Renal cortical epithelial cell (primary cell): ENCODE data around the gene ATF6. TPM values are rescaled to one million over a fixed set of nuclear protein-coding genes. Genes with fewer than 3 reads are reported as not detected.

ENCODE experiments used
- DNase-seq: peaks from one replicate; pipeline ENCODE4 v3.0.0-alpha.2; 2011; ENCODE audit warnings: low read depth
- total RNA-seq: library from RNA; depleted of rRNA; stranded (reverse); fragments of >200 nt; gene quantifications from 2 replicates; pipeline ENCODE4 v1.2.3, GENCODE V29; 2014

ATF6 gene
- total RNA-seq, 1 donor from 2014 or later = 42.8 TPM

DNA sequence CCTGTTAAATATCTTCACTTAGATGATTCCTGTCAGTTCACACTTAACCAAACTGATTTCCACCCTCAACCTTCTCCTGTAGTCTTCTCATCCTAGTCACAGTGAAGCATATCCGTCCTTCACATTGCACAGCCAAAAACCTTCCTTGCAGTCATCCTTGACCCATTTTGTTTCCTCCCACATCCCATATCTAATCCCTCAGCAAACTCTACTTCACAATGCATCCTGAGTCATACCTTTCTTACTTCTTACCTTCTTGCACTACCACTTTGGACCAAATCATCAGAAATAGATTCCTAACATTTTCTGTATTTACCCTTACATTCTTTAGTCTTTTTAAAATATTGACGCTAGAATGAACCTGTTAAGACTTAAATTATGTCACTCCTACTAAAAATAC lies 170.7 kb downstream of the ATF6 start:
- DNase-seq = no peak

DNA sequence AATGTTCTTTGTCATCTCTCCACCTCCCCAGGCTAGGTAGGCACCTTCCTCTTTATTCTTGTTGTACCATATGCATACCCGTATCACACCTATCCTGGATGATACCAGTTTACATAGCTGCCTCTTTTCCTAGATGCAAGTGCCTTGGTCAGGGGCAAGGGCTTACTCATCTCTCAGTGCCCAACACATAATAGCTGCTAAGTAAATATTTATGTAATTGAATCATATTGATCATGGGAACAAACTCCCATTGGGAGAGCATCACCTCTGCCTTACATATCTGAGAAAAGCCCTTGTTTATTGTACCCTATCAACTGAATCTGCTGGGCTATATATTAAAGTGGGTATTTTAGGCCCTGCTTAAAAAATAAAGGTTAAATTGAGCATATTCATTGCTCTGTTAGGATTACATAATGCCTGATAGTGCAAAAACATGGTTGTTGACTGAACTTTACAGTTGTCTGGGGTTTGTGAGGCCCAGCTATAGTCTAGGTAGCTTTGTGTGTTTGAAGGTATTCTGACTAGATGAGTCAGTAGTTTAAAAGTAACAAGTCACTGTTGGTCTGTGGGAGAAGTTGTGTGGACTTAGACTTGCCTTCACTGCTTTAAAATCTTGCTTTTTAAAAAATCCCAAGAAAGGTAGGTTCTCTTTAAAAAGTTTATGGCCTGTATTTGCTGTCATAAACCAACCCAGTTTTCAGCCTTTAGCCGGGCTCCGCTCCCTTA lies 174.9 kb downstream of the ATF6 start:
- DNase-seq = peak; percentile 69

DNA sequence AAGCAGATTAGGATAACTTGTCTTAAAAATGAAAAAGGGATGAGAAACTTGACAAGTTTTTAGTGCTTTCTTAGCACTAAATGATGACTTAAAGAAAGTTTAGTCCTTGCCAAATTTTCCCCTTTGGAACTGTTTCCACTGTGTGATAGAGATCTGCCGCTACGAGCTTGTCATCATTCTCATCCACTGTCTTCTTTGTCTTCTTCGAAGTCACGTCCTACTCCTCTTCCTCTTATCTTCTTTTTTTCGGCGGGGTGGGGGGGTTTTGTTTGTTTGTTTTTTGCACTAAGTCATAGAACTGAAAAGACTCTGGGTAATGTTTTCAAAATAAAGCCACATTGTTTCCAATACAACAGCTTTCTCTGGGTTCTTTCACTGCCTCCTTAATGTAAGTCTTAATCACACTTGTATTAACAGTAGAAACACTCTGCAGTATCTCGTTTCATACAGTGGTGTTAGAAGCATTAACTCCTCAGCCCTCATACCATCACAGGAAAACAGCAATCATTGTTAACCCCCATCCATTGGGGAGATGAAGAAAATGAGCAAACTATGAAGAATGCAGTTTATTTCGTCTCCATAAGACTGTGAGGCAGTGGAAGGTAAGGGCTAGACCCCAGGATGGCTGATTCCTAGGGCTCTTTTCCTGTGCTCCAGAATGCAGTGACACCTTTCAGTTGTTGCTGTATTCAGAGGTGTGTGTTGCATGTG lies 175.8 kb downstream of the ATF6 start:
- no peak for DNase-seq

DNA sequence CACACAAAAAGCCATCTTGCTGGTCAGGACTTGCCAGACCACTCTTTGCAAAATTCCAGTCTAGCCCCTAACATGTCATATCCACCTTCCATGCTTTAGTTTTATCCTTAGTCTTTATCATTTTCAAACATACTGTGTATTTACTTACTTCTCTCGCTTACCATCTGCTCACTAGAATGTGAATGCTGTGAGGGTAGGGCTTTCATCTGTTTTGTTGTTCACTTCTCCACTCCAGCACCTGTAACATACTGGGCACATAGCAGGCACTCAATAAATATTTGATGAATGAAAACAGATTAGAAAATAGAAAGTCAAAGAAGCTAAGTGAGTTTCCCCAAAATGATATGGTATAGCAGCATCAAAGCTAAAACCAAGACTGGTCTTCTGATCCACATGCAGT lies 177.6 kb downstream of the ATF6 start:
- no peak for DNase-seq

DNA sequence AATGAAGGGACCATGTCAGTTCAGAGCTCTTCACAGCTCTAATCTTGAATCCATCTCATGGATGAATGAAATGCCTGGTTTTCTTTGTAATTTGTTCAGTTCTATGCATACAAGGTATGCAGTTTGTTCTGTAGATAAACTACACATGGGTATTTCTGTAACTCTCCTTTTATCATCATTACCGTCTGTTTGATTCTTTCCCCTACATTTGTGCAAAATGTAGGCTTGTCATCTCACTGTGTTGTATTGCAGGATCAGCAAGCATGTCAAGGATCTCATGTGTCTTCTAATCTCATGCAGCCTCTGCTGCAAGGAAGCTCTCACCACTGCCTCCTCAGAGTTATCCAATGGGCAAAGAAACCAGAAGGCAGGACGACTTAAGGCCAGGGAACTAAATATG lies 178.3 kb downstream of the ATF6 start:
- no peak for DNase-seq

DNA sequence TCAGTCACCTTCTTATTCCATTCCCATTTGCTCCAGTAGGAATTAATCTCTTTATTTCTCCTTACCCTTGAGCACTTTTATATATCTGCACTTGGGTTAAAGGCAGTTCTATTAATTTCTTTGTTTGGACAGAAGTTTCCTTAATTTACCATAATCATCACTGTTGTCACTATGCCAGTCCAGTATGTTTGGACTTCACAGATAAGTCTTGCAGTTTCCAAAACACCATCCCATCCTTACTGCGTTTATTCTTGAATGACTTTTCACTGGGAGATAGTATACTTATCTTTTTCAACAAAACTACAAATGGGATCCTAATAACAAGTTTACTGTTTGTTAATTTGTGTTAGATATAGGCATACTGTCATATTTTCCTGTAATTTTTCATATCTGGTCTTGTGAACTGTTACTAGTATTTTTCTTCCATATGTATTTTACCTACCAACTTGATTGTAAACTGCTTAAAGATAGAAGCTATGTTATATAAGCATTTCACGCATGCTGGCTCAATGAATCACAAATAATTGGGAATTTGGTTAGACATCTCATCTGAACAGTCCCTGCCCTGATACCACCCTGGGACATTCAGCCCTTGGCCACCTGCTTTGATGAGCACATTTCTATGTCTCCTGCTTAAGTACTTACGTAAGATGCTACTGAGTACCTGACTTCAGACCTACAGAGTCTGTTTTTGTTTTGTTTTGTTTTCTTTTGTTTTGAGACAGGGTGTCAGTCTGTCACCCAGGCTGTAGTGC lies 179.4 kb downstream of the ATF6 start:
- no peak for DNase-seq

DNA sequence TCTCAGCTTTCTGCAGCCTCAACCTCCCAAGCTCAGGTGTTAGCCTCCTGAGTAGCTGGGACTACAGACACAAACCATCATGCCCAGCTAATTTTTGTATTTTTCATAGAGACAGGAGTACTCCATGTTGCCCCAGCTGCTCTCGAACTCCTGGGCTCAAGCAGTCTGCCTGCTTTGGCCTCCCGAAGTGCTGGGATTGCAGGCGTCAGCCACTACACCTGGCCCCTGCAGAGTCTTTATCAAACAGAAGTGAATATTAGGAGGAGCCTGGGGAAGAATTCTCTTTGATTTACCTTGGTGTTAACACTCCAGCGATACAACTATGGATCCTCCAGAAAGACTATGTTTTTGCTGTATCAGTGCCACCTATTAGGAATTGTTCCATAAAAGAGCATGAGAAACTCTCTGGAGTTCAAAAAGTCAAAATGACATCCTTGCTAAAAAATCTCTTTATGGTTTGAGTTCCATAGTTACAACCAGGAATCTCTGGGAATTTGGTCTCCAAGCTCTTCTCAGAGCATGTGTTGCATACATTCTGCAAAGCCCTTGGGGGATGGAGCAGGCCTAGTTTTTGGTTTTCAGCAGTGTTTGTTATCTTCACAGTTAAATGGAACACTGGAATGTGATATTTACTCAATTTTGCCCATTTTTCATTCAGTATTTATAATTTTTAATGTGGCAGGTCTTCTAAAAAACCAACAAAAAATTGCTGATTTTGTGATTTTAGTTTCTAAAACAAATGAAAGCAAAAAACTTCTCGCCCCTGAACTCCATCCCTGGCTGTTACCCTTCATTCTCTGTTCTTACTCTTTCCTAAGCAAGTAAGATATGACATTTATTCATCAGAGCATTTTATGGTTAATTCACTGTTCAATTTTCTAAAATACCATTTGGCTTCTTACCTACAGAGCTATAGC lies 180.2 kb downstream of the ATF6 start:
- no peak for DNase-seq

DNA sequence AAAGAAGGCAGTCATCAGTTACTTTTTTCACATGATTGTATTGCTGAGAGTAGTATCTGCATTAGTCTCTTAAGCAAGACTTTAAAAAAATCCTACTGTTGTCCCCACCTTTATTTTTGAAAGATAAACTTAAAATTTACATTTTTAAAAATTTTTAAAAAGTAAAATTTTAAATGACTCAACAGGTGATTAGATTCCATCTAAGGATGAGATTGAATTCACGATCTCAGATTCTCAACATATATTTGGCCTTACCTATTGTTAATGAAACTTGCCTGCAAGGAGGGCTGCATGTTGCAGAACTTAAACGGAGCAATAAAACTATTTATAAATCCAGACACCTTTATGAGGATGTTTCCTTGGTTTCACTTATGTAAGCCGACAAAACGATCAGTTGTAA lies 182.3 kb downstream of the ATF6 start:
- no peak for DNase-seq

DNA sequence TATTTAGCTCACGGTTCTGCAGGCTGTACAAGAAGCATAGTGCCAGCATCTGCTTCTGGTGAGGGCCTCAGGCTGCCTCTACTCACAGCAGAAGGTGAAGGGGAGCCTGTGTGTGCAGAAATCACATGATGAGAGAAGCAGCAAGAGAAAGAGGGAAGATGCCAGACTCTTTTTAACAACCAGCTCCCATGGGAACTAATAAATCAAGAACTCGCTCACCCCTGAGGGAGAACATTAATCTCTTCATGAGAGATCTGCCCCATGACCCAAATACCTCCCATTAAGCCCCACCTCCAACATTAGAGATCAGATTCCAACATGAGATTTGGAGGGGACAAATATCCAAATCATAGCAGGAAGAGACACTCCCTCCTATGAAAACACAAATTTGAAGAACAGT lies 183.4 kb downstream of the ATF6 start:
- DNase-seq = no peak

DNA sequence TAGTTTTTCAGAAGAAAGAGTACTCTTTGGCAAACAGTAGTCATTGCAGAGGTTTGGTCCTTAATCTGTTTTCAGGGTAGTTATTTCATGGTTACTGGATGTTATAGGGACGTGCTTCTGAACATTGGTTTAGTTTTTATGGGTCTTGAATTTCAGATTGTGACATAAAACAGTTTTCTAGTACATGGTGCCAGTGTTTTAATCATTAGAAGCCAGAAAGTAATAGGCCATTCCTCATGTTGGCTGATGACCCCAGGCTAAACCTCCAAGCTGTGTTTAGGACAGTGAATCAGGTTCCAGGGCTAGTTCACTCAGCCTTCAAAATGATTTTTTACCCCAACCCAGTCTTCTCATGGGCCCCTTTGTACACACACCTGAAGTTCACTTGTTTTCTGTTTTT lies 184.3 kb downstream of the ATF6 start:
- DNase-seq = no peak

DNA sequence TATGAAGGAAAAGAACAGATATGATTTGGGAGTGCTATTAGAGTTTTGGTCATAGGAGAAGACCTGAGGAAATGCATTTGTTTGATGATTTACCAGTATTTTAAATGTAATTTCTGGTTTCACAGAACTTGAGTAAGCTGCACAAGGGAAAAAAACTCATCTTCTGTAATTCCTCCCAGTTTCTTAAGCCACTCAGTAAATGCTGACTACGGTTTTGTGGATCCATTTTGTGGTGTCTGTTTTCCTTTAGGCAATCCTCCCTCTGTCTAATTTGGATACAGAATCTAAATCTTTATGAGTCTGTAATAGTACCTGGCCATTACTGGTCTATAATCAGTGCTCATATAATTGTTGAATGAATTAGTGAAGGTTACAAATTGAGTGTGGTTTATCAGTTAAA lies 185.5 kb downstream of the ATF6 start:
- no peak for DNase-seq

DNA sequence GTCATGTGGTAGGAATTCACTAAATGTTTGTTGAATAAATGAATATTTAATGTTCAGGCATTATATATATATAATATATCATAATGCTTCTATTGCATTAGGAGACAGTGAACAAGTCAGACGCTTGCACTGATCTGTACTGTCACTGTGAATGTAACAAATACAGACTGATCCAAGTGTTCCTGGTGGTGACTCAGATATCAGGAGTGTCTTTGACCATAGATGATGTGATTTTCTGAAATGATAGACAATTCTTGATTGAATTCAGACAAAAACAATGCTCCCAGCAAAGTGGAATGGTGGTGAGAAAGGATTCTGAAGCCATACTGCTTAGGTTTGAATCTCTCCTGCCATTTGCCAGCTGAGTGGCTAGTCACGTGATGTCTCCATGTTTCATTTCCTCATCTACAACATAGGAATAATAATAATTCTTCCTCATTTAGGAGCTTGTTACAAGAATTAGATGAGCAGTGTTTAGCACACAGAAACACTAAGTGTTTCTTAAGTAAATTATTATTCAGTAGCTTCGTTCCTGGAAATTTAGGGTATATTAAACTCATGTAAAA lies 186.6 kb downstream of the ATF6 start:
- no peak for DNase-seq

DNA sequence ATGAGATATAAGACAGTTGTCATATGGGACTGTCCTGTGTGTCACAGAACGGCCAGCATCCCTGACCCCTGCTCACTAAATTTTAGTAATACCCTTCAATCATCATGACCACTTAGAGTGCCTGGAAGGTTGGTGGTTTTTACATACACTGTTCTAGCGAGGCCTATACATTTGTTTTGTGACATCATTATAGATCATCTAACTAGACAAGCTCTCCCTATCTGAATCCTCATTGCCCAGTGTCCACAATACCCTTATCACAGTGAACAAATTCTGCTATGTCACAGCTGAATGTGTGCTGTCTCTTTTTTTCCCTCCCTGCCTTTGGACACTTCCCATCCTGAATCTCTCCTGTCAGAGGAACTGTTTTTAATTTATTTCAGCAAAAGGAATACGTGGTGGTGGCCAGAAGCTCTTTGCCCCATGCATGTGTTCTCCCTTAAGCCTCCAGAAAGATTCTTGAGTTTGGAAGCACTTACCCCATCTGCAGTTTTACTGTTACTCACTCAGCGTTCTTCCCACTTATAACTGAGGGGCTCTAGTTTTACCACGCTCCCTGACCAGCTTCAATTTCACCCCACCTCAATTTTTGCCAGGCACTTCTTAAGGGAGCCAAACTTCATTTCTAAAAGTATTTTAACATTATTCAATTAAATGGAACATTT lies 187.3 kb downstream of the ATF6 start:
- no peak for DNase-seq

DNA sequence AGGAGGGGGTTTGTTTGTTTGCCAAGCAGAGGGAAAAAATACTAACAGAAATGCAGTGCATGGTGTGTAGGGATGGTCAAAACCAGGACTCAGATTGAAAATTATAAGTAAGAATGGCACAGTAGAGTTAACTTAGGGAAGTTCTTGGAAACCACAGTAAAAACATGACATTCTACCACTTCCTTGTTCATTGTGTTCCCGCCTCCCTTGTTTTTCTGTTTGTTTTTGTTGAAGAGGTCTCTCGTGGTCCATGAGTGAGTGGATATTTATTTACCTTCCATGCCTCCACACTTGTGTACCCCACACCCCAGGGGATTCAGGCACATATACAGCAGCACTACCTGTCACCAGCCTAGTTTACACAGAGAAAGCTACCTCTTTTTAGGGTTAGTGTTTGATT lies 187.9 kb downstream of the ATF6 start:
- peak; percentile 79 for DNase-seq

DNA sequence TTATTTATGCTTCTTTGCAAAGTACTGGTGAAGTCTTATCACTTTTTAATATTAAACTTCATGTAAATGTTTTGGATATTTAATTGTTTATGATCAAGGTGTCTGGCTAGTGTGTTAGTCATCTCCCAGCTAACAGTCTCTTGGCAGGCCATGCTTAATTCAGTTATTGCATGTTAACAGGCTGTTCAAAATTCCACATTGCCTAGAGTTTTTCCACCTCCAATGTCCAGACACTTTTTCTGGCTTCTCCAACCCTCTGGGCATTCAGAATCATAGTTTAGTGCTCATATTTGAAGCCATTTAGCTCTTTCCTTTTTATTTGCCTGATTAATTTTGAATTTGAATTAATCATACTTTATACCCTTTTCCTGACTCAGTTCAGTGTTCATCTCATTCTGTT lies 188.3 kb downstream of the ATF6 start:
- DNase-seq = peak; percentile 75

DNA sequence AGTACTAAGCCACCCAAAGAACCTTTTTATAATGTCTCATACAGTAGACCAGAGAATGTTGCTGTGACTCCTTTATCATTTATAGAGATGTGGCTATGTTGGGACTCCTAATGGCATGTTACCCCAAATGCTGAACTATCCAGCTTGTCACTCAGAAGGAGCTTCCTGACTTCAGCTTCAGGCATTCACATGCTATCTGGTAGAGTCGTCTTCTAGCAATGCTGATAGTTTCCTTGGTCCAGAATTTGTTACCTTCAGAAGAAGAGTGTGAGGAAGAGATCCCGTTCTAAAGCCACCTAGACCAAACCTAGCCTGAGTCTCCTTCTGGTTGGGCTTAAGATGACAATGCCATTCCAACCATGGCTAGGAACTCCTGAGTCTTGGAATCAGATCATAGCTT lies 189.5 kb downstream of the ATF6 start:
- no peak for DNase-seq

DNA sequence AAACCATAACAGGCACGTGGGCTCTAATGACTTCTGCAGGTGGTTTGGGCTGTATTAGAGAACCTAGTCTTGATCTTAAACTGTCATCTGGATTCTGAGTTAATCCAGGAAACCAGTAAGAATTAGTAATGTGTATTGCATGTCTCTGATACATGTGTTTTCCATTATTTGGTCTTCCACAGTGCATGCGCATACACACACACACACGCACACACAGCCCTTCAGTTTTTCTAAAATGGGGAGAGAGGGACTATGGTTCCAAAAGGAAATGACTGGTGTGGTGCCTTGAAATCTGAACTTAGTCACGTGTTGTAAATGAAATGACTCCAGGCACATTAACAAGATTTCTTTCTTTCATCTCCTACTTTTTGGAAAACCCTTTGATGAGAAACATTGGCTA lies 190.0 kb downstream of the ATF6 start:
- no peak for DNase-seq

DNA sequence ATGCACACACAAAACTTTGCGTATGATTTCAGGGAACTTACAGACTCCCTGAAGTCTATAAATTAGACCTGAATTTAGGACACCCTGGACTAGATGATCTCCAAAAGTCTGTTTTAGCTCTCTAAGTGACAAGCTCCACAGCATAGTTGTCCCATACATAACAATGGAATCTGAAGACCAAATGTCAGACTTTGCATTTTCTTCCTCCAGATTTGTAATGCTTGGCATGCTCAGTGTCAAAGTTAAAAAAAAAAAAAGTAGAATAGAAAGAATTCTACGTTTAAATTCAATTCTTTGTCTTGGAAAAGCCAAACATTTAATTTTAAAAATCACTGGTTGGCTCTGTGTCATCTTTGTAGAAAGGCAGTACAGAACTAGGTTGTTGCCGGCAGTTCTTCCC lies 190.8 kb downstream of the ATF6 start:
- no peak for DNase-seq

DNA sequence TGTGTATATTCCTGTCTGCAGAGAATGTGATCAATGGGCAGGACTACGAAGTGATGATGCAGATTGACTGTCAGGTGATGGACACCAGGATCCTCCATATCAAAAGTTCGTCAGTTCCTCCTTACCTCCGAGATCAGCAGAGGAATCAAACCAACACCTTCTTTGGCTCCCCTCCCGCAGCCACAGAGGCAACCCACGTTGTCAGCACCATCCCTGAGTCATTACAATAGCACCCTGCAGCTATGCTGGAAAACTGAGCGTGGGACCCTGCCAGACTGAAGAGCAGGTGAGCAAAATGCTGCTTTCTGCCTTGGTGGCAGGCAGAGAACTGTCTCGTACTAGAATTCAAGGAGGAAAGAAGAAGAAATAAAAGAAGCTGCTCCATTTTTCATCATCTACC lies 192.3 kb downstream of the ATF6 start:
- DNase-seq = peak; percentile 15

DNA sequence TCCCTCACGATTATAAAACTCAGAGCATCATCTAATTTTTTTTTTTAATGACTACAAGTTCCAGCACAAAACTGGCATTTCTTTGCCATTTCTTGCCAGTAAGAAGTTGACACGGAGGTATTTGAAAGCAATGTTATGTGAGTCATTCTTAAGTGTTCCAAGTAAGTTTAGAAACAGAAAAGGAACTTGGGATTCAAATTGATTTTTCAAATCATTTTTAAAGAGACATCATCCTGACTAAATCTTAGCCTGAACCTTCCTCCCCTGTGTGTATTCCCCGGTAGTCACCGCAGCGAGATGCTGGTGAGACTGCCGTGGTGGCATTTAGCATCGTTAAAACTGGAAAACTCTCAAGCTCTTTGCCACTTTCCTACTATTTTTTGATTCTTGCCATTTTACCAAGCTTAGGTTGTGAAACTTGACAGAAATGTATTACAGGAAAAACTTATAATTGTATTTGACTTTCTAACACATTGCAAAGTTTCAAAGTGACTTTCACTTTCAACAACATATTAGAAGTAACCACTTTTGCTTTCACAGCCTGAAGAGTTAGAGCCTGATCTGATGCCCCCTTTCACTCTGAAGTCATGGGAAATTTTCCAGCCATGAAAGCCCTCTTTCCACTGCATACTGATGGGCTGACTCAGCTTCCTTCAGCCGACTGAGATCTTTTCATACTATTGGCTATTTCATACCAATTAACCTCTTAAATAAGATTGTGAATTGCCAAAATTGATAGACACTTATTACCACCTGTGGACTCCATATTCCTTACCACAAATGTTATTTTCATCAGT lies 196.2 kb downstream of the ATF6 start:
- DNase-seq = peak; percentile 91
